Ectodermal cell (in vitro differentiated cells): ENCODE measurements around the gene NEDD4L.

Experiments
- H3K27ac ChIP-seq: 2 replicates; pipeline ENCODE4 v1.7.0; 2013; ENCODE audit warnings: mild to moderate bottlenecking, low read depth, low read length; ENCODE audit not compliant: insufficient read depth, poor library complexity, severe bottlenecking
- H3K27me3 ChIP-seq: 2 replicates; pipeline ENCODE4 v1.7.0; 2013; ENCODE audit warnings: mild to moderate bottlenecking, low read length; ENCODE audit not compliant: insufficient read depth, control insufficient read depth, poor library complexity, severe bottlenecking
- H3K36me3 ChIP-seq: one replicate; pipeline ENCODE4 v1.7.0; 2013; ENCODE audit warnings: low read length; ENCODE audit not compliant: control insufficient read depth, insufficient read depth
- H3K4me1 ChIP-seq: one replicate; pipeline ENCODE4 v1.7.0; 2013; ENCODE audit warnings: low read length; ENCODE audit not compliant: control insufficient read depth, insufficient read depth
- H3K4me3 ChIP-seq: 2 replicates; pipeline ENCODE4 v1.7.0; 2013; ENCODE audit warnings: low read depth, low read length, control low read depth; ENCODE audit not compliant: insufficient read depth
- H3K9me3 ChIP-seq: 2 replicates; pipeline ENCODE4 v1.7.0; 2013; ENCODE audit warnings: mild to moderate bottlenecking, low read length, moderate library complexity; ENCODE audit not compliant: control insufficient read depth
- WGBS, 2 experiments: methylation state at CpG; one replicate each; pipeline ENCODE4 v1.1.7; 2013; ENCODE audit warnings: missing lambda C conversion rate in 2 of 2; 5-methylcytosine and 5-hydroxymethylcytosine counted together

NEDD4L gene

DNA sequence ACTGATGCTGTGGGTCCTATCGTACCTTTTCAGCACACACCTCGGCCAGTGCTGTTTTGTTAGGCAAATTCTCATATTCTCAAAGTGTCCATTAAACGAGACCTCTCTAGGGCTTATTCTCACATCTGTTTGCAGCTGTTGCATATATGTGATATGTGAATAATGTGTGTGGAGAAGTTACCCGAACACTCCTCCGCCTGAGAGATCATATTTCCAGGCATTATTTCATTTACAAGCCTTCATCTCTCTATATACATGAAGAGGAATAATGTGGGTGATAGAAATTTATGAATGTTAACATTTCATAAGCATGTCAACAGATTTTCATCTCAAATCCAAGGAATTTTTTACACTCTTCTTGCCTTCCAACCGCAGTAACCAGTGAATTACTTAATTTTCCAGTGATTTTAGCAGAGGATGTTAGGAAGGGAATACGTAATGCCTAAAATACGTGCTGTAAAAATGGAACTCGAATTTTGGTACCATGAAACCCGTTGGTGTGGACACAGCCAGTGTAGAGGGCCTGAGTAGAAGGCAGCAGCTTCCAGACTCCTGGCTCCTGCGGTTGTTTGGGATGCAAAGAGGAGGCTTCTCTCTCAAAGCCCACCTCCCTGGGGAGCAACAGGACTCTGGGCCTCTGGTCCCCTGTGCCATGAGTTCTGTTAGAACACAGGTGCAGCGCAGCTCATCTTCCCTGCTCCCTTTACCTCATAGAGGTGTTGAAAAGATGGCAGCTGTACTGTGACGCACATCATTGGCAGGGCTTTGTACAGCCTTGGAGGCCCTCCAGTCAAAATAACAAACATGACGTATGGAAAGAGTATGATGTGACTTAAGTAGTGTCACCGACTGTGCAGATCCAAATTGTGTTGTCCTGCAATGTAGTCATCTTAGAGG, 280.1 kb downstream of the NEDD4L start:
- Histone ChIP-seq H3K9me3 (no peaks in the 10 kb centered on the region), H3K36me3 (no peaks in the 10 kb centered on the region), H3K27ac (no peak overlapping the region), H3K4me1 (no peaks in the 10 kb centered on the region), H3K27me3 (no peaks in the 10 kb centered on the region), H3K4me3 (no peak overlapping the region)
- 95 to 96% methylated on average over 12 to 13 of the region's 15 CpGs for WGBS, 2 experiments

DNA sequence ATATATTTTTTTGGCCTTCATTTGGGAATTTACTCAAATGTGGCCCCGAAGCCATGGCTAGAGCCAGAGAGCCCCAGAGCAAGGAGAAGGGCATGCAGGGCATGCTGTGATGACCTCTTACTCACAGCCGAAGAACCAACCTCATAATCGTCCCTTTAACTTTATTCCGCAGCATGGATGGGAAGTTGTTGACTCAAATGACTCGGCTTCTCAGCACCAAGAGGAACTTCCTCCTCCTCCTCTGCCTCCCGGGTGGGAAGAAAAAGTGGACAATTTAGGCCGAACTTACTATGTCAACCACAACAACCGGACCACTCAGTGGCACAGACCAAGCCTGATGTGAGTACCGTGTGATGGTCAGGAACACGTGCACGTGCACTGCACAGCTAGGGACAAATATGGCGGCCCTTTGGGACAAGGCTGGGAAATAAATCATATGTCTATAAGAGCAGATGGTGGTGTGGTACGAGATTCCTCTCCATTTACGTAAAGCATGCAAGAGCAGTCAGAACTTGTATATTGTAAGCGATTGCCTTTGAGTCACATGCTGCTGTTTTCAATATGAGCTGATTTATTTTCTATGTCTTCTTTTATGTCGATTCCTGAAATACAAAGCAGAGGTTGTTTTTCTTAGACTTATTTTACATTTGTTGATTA, 280.9 kb downstream of the NEDD4L start:
- Histone ChIP-seq H3K27me3 (no peaks in the 10 kb centered on the region), H3K9me3 (no peaks in the 10 kb centered on the region), H3K27ac (no peak overlapping the region), H3K4me3 (no peak overlapping the region), H3K36me3 (no peaks in the 10 kb centered on the region), H3K4me1 (no peaks in the 10 kb centered on the region)
- WGBS, 2 experiments = 95 to 96% methylated on average over 15 to 16 of the region's 16 CpGs

DNA sequence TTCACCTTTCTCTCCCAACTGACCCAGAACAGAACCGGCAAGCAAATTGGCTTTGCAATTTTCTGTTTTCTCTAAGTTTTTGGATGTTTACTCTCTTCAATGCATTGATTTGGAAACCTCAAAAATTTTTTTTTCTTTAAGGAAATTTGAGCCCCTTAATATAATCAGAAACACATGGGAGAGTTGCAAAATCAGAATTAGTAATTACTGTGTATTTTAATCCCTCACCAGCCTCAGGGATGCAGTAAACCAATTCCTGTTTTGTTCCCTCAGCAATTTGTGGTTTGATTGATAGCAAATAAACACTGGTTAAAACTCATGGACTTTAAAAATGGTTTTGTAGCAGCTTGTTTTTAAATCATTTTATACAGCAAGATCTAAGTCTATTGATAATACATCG, 281.5 kb downstream of the NEDD4L start:
- no peak overlapping the region for H3K27ac ChIP-seq
- H3K27me3 ChIP-seq = no peaks in the 10 kb centered on the region
- H3K4me1 ChIP-seq = no peaks in the 10 kb centered on the region
- H3K36me3 ChIP-seq = no peaks in the 10 kb centered on the region
- no peaks in the 10 kb centered on the region for H3K9me3 ChIP-seq
- WGBS, 2 experiments = 95% methylated on average over 2 of the region's 2 CpGs; no CpG with 5 or more reads in 1 of the 2 experiments
- no peak overlapping the region for H3K4me3 ChIP-seq

DNA sequence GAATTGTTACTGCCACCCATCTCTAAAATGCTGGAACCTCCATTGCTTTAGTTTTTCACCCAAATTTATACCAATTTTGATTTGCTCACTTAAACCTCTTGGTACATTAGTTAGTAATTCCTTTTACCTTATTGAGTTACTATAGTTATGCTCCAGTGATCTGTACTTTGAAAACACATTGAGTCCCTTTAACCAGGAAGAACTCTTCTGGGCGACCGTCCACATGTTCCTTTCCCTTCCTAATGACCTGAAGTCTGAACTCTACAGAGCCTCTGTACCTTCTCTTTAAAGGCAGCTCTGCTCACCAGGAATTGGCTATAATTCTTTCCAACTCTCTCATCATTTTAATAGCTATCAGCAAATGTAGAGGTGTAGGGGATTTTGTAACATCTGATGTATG, 290.0 kb downstream of the NEDD4L start:
- Histone ChIP-seq H3K27me3 (no peaks in the 10 kb centered on the region), H3K36me3 (no peaks in the 10 kb centered on the region), H3K4me1 (peaks cover 27% of the 10 kb centered on the region), H3K9me3 (no peaks in the 10 kb centered on the region), H3K4me3 (no peak overlapping the region), H3K27ac (no peak overlapping the region)
- 94 to 96% methylated on average over 2 of the region's 2 CpGs for WGBS, 2 experiments

DNA sequence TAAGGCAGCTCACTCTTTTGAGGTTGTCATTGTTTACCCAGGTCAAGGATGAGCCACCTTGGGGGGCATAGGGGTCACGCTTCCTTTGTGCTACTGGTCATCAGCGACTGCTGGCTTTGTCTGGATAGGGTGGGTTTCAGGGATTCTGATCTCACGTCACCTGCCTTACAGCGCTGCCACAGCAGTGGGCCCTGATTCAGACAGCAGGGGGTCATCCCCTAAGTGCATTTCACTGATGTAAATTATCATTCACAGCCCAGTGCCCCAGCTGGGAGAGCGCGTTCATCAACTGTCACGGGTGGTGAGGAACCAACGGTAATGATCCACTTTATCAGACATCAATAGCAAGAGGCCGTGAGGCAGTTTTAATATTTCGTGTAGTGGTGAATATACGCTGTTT, 291.2 kb downstream of the NEDD4L start:
- Histone ChIP-seq H3K27me3 (no peaks in the 10 kb centered on the region), H3K9me3 (no peaks in the 10 kb centered on the region), H3K27ac (no peak overlapping the region), H3K36me3 (no peaks in the 10 kb centered on the region), H3K4me3 (no peak overlapping the region), H3K4me1 (peaks cover 27% of the 10 kb centered on the region)
- WGBS, 2 experiments = 46 to 47% methylated on average over 11 of the region's 11 CpGs

DNA sequence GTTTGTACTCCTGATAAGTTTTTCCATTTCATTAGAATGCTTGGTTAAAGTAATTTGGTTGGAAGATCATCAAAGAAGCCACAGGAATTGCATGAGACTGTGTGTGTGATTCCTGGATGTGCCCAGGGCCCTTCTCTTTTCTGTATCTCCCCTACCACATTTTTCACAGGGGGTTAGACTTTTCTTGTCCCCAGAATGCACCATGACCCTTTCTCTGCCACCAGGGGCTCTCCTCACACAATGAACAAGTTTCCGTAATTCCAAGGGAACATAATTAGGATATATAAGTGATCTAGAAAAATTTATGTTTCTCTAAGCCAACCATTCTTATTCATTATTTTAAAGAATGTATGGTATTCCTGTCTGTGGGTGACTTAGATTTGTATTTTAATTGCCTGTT, 291.8 kb downstream of the NEDD4L start:
- Histone ChIP-seq H3K27me3 (no peaks in the 10 kb centered on the region), H3K27ac (no peak overlapping the region), H3K4me3 (no peak overlapping the region), H3K9me3 (no peaks in the 10 kb centered on the region), H3K36me3 (no peaks in the 10 kb centered on the region), H3K4me1 (peaks cover 27% of the 10 kb centered on the region)
- no CpG with 5 or more reads among the region's 1 CpG for WGBS, 2 experiments

DNA sequence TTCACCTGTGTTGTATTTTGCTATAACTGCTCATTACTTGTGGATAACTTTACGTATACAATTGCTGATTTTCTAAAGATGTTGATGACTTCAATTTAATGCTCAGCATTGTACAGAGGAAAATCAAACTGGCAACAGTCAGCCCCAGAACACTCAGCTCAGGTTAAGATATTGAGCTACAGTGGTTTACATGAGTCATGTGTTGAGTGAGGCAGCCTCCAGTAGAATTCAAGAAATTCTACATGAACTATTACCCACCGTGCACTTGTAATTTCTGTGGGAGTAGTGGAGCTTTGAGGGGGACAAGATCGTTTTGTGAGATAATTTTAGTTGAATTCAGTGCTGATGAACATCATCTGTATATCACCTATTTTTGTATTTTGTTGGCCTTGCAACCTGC, 292.6 kb downstream of the NEDD4L start:
- no peak overlapping the region for H3K4me3 ChIP-seq
- H3K4me1 ChIP-seq = peaks cover 29% of the 10 kb centered on the region
- no peaks in the 10 kb centered on the region for H3K27me3 ChIP-seq
- H3K27ac ChIP-seq = no peak overlapping the region
- no peaks in the 10 kb centered on the region for H3K9me3 ChIP-seq
- WGBS, 2 experiments = 83 to 94% methylated on average over 3 of the region's 3 CpGs
- H3K36me3 ChIP-seq = no peaks in the 10 kb centered on the region

DNA sequence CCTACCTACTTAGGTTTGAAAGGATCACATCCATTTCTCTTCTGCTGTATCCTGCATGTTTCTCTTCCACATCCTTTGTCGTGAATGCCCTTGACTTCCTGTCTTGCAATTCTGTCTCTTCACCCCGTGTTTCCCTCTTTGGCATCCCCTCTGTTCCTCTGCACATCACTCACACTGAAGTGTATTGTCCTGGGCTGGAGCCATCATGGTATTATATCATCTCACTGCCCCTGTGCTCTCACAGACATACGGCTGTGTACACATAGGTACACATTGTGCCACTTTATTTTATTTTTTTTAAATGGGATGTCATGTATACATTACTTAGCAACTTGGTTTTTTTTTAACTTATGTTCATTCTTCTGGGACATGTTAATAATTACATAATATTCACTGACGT, 293.3 kb downstream of the NEDD4L start:
- Histone ChIP-seq H3K4me3 (no peak overlapping the region), H3K27me3 (no peaks in the 10 kb centered on the region), H3K27ac (no peak overlapping the region), H3K36me3 (no peaks in the 10 kb centered on the region), H3K4me1 (peaks cover 32% of the 10 kb centered on the region), H3K9me3 (no peaks in the 10 kb centered on the region)
- 76 to 77% methylated on average over 3 of the region's 4 CpGs for WGBS, 2 experiments

DNA sequence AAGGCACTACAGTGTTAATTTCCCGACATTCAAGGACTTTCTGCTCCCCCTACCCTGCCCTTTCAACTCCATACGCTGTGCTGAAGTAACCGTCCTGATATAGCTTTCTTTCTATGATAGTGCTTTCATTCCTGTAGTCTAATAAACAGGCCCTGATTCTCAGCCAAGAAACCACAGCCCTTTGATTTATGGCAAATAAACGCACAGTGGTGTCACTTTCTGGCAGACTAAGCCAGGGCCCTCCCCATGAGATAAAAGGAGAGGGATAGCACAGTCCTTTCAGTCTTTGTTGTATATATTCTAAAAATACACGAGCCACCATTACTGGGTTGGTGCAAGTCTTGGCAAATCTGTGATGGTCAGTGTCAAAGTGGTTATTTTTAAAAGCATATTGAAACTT, 293.7 kb downstream of the NEDD4L start:
- H3K9me3 ChIP-seq = no peaks in the 10 kb centered on the region
- WGBS, 2 experiments = 90 to 95% methylated on average over 5 of the region's 5 CpGs
- H3K4me3 ChIP-seq = no peak overlapping the region
- H3K27ac ChIP-seq = no peak overlapping the region
- H3K4me1 ChIP-seq = peaks cover 32% of the 10 kb centered on the region
- no peaks in the 10 kb centered on the region for H3K36me3 ChIP-seq
- H3K27me3 ChIP-seq = no peaks in the 10 kb centered on the region

DNA sequence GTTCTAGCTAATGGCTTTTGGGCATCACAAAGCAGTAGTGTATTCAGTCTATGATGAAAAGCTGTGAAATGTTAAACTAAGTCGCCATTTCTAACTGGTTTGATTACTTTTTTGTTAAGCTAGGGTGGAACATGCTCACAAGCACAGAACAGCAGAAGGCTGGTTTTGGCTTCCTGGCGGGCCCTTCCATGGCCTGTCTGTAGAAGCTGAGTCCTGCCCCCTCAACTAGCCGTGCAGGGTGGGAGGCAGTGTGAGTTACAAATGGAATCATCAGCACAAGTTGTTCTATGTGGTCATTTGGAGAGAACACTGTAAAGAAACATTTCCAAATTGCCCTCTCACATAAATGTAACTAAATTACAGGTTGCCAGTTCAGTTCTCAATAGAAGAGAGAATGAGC, 294.1 kb downstream of the NEDD4L start:
- Histone ChIP-seq H3K4me1 (peaks cover 32% of the 10 kb centered on the region), H3K27me3 (no peaks in the 10 kb centered on the region), H3K27ac (no peak overlapping the region), H3K9me3 (no peaks in the 10 kb centered on the region), H3K36me3 (no peaks in the 10 kb centered on the region), H3K4me3 (no peak overlapping the region)
- 83 to 84% methylated on average over 3 of the region's 3 CpGs for WGBS, 2 experiments
